Common myeloid progenitor, CD34-positive (primary cell): ENCODE results near the gene SHISA6.

Source experiments
- CTCF ChIA-PET: fragments of 350-600 bp; sonication (Branson Sonifier 250); formaldehyde crosslinking; loops from one replicate; lab custom pipeline; 2021; ENCODE audit warnings: antibody characterized with exemption; lab: Charles Lee
- POLR2A ChIA-PET: fragments of 350-600 bp; sonication (Branson Sonifier 250); formaldehyde crosslinking; loops from one replicate; lab custom pipeline; 2021; ENCODE audit warnings: antibody characterized with exemption; lab: Charles Lee
- DNase-seq, 3 donors: peaks; one replicate each; pipeline versions ENCODE4 v3.0.0 to v3.0.0-alpha.2; 2013
- H3K27ac ChIP-seq, 2 experiments: 1 replicate in 1 of 2; 2 replicates in 1 of 2; pipeline ENCODE4 v1.7.0; 2013; ENCODE audit warnings: inconsistent platforms in 2 of 2, low read length in 2 of 2, mild to moderate bottlenecking in 2 of 2, low read depth in 1 of 2, moderate library complexity in 1 of 2; ENCODE audit not compliant: severe bottlenecking in 2 of 2, insufficient read depth in 1 of 2, poor library complexity in 1 of 2
- H3K27me3 ChIP-seq, 5 experiments: replicated peaks in 2 of 5; 1 replicate in 3 of 5; 2 replicates in 2 of 5; pipeline versions ENCODE4 v1.6.1 to v1.7.0; 2013; ENCODE audit warnings: low read length in 4 of 5, mild to moderate bottlenecking in 2 of 5, moderate library complexity in 2 of 5, inconsistent platforms in 1 of 5; ENCODE audit not compliant: insufficient read depth in 5 of 5, control insufficient read depth in 4 of 5
- H3K36me3 ChIP-seq, 4 experiments: 1 replicate in 2 of 4; 2 replicates in 2 of 4; pipeline versions ENCODE4 v1.6.1 to v1.7.0; 2013; ENCODE audit warnings: low read length in 3 of 4, control low read depth in 1 of 4, mild to moderate bottlenecking in 1 of 4; ENCODE audit not compliant: control insufficient read depth in 4 of 4, insufficient read depth in 4 of 4
- H3K4me1 ChIP-seq, 4 experiments: 1 replicate in 3 of 4; 2 replicates in 1 of 4; pipeline versions ENCODE4 v1.6.1 to v1.7.1; 2013; ENCODE audit warnings: low read length in 3 of 4, mild to moderate bottlenecking in 3 of 4, control low read depth in 1 of 4, inconsistent platforms in 1 of 4, moderate library complexity in 1 of 4; ENCODE audit not compliant: control insufficient read depth in 4 of 4, insufficient read depth in 4 of 4; ENCODE audit errors: control extremely low read depth in 1 of 4
- H3K4me3 ChIP-seq, 7 experiments: 1 replicate in 4 of 7; 2 replicates in 3 of 7; pipeline versions ENCODE4 v1.5.1 to v1.7.0; 2013; ENCODE audit warnings: mild to moderate bottlenecking in 7 of 7, low read length in 6 of 7, moderate library complexity in 6 of 7, inconsistent platforms in 2 of 7, low read depth in 2 of 7, control low read depth in 1 of 7; ENCODE audit not compliant: insufficient read depth in 4 of 7, control insufficient read depth in 1 of 7; ENCODE audit errors: extremely low read depth in 1 of 7
- H3K9me3 ChIP-seq, 5 experiments: 1 replicate in 4 of 5; 2 replicates in 1 of 5; pipeline versions ENCODE4 v1.6.1 to v1.7.1; 2013; ENCODE audit warnings: low read length in 4 of 5, mild to moderate bottlenecking in 2 of 5, inconsistent platforms in 1 of 5, low read depth in 1 of 5, moderate library complexity in 1 of 5; ENCODE audit not compliant: control insufficient read depth in 4 of 5, insufficient read depth in 2 of 5; ENCODE audit errors: control extremely low read depth in 1 of 5
- WGBS: methylation state at CpG from one replicate; pipeline ENCODE4 v1.1.5; 2013; ENCODE audit not compliant: insufficient coverage; 5-methylcytosine and 5-hydroxymethylcytosine counted together

Gene SHISA6

GRCh38 chr17:11242411-11242810 lies 1.4 kb downstream of the SHISA6 start:
- 23% methylated on average over 5 of the region's 9 CpGs for WGBS
- CTCF ChIA-PET: no interaction called here
- POLR2A ChIA-PET: no interaction called here

GRCh38 chr17:11244776-11245175 lies 3.8 kb downstream of the SHISA6 start:
- POLR2A ChIA-PET: no interaction called here
- H3K27me3 ChIP-seq: peaks cover 4 to 59% (median 29%) of the 10 kb centered on the region in 5 experiments
- CTCF ChIA-PET: no interaction called here
- H3K4me1 ChIP-seq: peaks cover 0 to 6% (median 0%) of the 10 kb centered on the region in 4 experiments
- H3K27ac ChIP-seq: no peak overlapping the region
- WGBS: 52% methylated on average over 6 of the region's 6 CpGs
- DNase-seq: no peak
- no peak overlapping the region for H3K4me3 ChIP-seq
- no peaks in the 10 kb centered on the region for H3K36me3 ChIP-seq
- peaks cover 0 to 9% (median 0%) of the 10 kb centered on the region in 5 experiments for H3K9me3 ChIP-seq

More at GRCh38 chr17:11242411-11242810, 1.4 kb downstream of the SHISA6 start:
- Histone ChIP-seq H3K27me3 (peaks cover 10 to 82% (median 37%) of the 10 kb centered on the region in 5 experiments), H3K27ac (no peak overlapping the region), H3K4me1 (peaks cover 0 to 6% (median 0%) of the 10 kb centered on the region in 4 experiments), H3K4me3 (no peak overlapping the region), H3K36me3 (no peaks in the 10 kb centered on the region), H3K9me3 (peaks cover 0 to 9% (median 0%) of the 10 kb centered on the region in 5 experiments)
- DNase-seq: no peak

GRCh38 chr17:11245187-11245586 lies 4.2 kb downstream of the SHISA6 start:
- CTCF ChIA-PET: no interaction called here
- H3K36me3 ChIP-seq: no peaks in the 10 kb centered on the region
- H3K27me3 ChIP-seq: peaks cover 4 to 55% (median 25%) of the 10 kb centered on the region in 5 experiments
- no peak overlapping the region for H3K27ac ChIP-seq
- 57% methylated on average over 7 of the region's 7 CpGs for WGBS
- peaks cover 0 to 9% (median 0%) of the 10 kb centered on the region in 5 experiments for H3K9me3 ChIP-seq
- H3K4me1 ChIP-seq: peaks cover 0 to 3% (median 0%) of the 10 kb centered on the region in 4 experiments
- DNase-seq: no peak
- POLR2A ChIA-PET: no interaction called here
- no peak overlapping the region for H3K4me3 ChIP-seq

GRCh38 chr17:11245791-11246190 lies 4.8 kb downstream of the SHISA6 start:
- H3K36me3 ChIP-seq: no peaks in the 10 kb centered on the region
- peaks cover 4 to 49% (median 25%) of the 10 kb centered on the region in 5 experiments for H3K27me3 ChIP-seq
- WGBS: 100% methylated on average over 2 of the region's 3 CpGs
- peaks cover 0 to 9% (median 0%) of the 10 kb centered on the region in 5 experiments for H3K9me3 ChIP-seq
- DNase-seq: no peak
- no peak overlapping the region for H3K4me3 ChIP-seq
- CTCF ChIA-PET: no interaction called here
- no peak overlapping the region for H3K27ac ChIP-seq
- H3K4me1 ChIP-seq: no peaks in the 10 kb centered on the region
- POLR2A ChIA-PET: no interaction called here

GRCh38 chr17:11250161-11250560 lies 9.1 kb downstream of the SHISA6 start:
- H3K9me3 ChIP-seq: no peaks in the 10 kb centered on the region
- no peak overlapping the region for H3K27ac ChIP-seq
- peaks cover 0 to 8% (median 5%) of the 10 kb centered on the region in 5 experiments for H3K27me3 ChIP-seq
- ChIA-PET CTCF (no interaction called here), POLR2A (no interaction called here)
- no peaks in the 10 kb centered on the region for H3K4me1 ChIP-seq
- no peak for DNase-seq
- no peaks in the 10 kb centered on the region for H3K36me3 ChIP-seq
- whole genome bisulfite sequencing: 85% methylated on average over 4 of the region's 7 CpGs
- H3K4me3 ChIP-seq: no peak overlapping the region

GRCh38 chr17:11251561-11252107 lies 10.6 kb downstream of the SHISA6 start:
- POLR2A ChIA-PET: interaction anchor here (0.6 kb wide), 1 partner anchor 518 kb away, joined by 4 read pairs; no protein-coding TSS in a partner anchor
- Histone ChIP-seq H3K27me3 (peaks cover 0 to 2% (median 2%) of the 10 kb centered on the region in 5 experiments), H3K4me1 (no peaks in the 10 kb centered on the region), H3K36me3 (no peaks in the 10 kb centered on the region), H3K4me3 (no peak overlapping the region), H3K9me3 (no peaks in the 10 kb centered on the region), H3K27ac (no peak overlapping the region)
- DNase-seq: no peak
- CTCF ChIA-PET: no interaction called here
- 69% methylated on average over 11 of the region's 11 CpGs for WGBS

- POLR2A ChIA-PET: no interaction called here
- WGBS: 91% methylated on average over 7 of the region's 11 CpGs
- no peaks in the 10 kb centered on the region for H3K4me1 ChIP-seq
- no peak for DNase-seq
- CTCF ChIA-PET: no interaction called here
- no peak overlapping the region for H3K27ac ChIP-seq
- no peak overlapping the region for H3K4me3 ChIP-seq
- no peaks in the 10 kb centered on the region for H3K9me3 ChIP-seq
- no peaks in the 10 kb centered on the region for H3K36me3 ChIP-seq
- peaks cover 0 to 2% (median 0%) of the 10 kb centered on the region in 5 experiments for H3K27me3 ChIP-seq
These were observed 11.1 kb downstream of the SHISA6 start for GRCh38 chr17:11252146-11252545.
